ENCODE measurements around the gene SUN1.
"Not testable (repeated sequence)": the region's sequence is repeated elsewhere in the genome, so short reads cannot be mapped to it uniquely, and the experiment has no call there.

Gene SUN1

DNA sequence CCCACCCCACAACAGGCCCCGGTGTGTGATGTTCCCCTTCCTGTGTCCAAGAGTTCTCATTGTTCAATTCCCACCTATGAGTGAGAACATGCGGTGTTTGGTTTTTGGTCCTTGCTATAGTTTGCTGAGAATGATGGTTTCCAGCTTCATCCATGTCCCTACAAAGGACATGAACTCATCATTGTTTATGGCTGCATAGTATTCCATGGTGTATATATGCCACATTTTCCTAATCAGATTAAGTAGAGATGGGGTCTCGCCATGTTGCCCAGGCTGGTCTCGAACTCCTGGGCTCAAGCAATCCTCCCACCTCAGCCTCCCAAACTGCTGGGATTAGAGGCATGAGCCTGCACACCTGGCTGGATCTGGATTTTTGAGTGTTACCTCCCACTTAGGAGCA lies 28.5 kb upstream of the SUN1 start:
- DNase-seq, result not testable (repeated sequence)

DNA sequence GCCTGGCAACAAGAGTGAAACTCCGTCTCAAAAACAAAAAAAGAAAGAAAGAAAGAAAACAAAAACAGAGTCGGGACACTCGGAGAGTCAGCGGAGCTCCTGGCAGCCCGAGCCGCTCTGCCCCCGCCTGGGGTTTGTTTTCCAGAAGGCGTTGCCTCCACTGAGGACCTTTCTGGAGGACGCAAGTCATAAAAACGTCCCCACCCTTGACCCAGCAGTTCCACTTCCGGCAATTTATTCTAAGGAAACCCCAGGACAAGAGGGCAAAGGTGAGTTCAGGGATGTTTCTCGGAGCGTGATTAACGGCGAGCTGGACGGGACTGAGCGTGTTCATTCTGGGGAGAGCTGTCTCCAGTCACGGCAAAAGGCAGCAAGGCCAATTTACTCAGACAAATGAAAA lies 27.0 kb upstream of the SUN1 start:
- no peak for DNase-seq

DNA sequence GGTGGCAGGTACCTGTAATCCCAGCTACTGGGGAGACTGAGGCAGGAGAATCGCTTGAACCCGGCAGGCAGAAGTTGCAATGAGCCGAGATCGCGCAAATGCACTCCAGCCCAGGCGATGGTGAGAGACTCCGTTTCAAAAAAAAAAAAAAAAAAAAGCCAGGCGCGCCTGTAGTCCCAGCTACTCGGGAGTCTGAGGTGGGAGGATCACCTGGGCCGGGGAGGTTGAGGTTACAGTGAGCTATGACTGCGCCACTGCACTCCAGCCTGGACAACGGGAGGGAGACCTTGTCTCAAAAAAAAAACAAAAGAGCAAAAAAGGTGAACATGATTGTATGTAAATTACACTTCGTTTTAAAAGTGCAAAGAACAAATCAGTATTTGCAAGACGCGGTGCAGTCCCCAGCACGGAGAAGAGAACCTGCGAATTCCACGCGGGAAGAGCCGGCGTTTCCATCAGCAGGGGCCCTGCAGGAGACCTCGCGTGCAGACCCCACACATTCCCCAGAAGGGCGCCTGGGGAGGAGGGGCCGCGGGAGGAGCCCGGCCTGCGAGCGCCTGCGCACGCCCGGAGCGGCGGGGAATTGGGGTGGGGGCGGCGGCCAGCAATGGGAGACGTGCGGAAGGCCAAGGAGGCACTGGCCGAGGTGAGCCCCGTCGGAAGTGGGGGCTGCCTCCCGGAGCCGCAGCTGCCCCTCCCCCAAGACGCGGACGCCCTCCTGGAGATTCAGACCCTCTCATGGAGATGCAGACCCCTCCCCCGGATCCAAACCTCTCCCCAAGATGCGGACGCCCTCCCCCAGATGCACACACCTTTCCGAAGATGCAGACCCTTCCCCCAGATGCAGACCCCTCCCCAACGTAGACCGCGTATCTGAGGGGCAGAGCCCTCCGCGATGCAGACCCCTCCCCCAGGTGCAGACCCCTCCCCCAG lies 16.7 kb upstream of the SUN1 start:
- peak; percentile 30 to 45 for DNase-seq

DNA sequence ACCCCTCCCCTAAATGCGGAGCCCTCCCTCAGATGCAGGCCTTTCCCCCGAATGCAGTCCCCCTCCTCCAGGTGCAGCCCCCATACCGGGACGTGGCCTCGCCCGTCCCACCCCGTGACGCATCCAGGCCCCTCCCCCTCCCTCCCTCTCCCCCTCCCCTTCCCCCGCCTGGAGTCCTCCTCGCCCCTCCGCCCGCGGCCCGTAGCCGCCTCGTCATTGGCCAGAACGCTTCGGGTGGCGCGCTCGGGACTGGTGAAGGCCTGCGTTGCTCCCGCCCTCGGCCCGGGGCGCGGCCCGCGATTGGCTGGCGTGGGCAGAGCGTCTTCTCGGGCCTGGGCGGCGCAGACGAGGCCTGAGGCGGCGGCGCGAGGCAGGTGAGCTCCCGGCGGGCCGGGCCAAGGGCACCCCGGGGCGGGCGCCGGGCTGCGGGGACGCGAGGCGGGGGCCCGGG lies 16.0 kb upstream of the SUN1 start:
- DNase-seq, result peak; percentile 97

DNA sequence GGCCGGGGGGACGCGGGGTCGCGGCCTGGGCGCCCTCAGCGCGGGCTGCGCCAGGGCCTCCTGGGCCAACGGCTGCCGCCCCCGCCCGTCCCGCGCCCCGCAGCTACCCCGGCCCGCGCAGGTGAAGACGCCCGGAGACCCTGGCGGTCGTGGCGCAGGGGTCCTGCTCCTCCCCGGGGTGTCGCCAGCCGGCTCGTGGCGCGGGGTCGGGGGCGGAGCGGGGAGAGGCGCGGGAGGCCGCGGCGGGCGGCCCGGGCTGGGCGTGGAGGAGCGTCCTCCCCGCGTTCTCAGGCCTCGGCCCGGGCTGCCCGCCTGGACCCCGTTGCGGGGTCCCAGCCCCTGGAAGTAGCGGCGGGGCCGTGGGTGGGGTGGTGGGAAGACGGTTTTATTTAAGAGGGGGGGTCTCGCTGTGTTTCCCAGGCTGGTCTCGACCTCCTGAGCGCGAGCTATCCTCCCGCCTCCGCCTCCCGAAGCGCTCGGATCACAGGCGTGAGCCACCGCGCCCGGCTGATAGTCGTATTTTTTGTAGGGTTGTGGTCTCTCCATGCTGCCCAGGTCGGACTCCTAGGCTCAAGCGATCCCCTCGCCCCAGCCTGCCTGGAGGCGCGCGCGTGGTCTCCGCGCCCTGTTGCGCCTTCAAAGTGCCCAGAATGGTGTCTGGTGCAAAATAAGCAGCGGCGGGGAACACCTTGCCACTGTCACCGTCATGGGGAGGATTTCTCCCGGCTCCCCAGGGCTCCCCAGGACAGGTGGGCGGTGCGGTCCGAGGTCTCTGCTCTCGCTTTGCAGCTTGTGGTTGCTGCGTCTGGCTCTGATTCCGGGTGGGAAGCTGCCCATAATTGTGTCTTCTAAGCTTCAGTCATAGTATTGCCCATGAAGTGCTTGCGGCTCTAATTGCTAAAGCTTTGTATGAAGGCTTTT lies 15.3 kb upstream of the SUN1 start:
- DNase-seq, result peak; percentile 71 to 74

DNA sequence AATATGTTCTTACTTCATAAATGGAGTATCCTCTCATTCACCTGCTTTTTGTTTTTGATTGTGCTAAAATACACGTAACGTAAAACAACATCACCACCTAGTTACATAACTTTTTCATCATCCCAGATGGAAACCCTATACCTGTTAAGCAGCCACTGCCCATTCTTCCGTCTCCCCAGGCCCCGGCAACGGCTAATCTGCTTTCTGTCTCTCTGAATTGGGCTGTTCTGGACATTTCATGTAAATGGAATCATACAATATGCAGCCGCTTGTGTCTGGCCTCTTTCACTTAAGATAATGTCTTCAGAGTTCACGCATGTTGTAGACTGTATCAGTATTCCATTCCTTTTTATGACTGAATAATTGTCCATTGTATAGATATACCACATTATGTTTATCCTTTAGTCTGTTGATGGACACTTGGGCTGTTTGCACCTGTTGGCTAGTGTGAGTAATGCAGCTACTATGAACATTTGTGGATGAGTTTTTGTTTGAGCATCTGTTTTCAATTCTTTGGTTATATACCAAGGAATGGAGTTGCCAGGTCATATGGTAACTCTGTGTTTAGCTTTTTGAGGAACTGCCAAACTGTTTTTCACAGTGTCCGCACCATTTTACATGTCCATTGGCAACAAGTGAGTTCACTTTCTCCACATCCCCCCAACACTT lies 14.1 kb upstream of the SUN1 start:
- DNase-seq, result no peak

DNA sequence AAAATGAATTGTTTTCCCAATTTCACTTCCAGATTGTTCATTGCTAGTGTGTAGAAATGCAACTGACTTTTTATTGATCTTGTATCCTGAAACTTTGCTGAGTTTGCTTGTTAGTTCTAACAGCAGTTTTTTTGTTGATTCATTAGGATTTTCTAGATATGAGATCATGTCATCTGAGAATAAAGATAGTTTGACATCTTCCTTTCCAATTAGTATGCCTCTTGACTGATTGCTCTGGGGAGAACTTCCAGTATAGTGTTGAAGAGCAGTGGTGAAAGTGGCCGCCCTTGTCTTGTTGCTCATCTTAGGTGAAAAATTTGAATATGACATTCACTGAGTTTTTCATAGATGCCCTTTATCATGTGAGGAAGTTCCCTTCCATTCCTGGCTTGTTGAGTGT lies 11.9 kb upstream of the SUN1 start:
- no peak for DNase-seq

DNA sequence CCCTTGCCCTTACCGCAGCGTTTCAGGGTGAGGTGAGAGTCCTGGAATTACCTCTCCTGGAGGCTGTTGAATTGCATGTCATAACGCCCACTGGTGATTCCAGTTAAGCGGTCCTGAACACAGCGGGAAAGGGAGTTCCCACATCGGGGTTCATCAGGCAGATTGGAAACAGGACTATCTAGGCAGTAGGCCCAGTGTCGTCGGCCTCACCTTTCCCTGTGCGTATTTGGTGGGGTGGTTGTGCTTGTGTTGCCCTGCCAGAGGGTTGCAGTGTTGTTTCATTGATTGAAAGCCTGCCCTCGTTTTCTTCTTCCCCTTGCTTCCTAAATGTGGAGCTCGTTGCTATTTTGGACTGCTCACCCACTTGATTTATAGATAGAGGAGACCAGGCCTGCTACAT lies 10.6 kb upstream of the SUN1 start:
- DNase-seq, result no peak

DNA sequence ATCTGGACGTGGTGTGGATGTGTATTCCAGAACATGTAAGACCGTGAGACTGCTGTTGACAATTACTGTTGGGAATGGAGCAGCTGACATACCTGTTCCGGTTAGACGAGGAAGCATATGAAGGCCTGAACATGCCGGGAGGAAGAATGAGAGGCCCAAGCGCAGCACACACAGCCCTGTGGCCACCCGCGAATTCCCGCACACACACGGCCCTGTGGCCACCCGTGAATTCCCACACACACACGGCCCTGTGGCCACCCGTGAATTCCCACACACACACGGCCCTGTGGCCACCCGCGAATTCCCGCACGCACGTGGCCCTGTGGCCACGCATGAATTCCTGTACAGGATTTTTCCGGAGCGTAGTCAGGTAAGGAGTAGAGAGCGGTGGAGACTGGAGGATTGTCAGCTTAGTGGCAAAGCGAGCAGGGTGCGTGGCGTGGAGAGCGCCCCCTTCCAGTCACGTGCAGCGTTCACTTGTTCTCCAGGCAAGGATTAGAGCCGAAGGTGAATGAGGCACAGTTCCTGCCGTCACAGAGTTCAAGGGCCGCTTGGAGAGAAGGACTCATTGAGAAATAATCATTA lies 9.5 kb upstream of the SUN1 start:
- no peak for DNase-seq

DNA sequence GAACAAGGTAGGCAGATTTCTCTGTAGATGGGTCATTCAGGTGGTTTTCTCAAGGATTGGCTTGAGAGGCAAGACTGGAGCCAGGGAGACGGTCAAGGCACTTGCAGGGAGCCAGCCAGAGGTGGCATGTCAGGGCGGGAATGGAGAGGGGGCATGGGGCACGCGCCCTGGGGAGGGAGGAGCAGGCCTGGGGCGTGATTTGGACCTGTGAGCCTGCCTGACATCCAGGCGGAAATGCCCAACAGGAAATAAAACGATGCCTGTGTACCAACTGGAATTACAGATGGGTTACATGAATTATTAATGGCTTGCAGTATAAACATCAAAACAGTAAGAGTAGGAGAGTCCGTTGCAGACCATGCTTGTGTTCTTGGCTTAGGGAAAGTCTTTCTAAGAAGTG lies 8.6 kb upstream of the SUN1 start:
- DNase-seq, result no peak

DNA sequence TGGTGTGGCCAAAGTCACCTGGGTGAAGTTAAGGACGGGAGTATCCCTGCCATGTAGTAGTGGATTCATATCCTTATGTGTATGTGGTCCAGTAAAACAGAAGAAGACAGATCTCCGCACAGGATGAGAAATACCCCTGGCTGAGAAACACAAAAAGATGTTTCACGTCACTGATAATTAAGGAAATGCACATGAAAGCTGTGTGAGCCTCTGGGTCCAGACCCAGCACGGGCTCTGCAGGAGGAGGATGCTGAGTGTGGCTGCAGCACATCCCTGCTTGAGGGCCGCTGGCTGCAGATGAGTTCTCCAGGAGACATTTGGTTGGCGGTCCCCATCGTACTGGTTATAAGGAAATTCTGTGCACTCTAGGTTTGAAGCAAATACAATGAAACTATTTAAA lies 8.2 kb upstream of the SUN1 start:
- no peak for DNase-seq

DNA sequence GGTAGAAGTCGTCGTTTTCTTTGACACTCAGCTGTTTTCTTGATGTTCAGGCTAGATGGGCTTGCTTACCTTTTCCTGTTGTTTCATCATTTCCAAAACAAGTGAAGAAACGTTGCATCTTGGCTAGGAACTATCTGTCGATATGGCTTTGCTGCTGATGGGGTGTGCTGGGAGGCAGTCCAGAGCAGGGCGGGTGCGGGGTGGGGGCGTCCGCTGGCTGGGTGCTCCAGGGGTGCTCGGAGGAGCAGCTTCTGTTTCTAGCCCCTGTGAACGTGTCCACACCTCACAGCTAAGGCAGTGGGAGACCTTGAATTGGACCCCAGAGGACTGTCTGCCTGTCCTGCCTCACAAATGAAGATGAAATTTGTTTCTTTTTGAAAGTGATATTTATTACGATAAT lies 7.6 kb upstream of the SUN1 start:
- DNase-seq, result no peak

DNA sequence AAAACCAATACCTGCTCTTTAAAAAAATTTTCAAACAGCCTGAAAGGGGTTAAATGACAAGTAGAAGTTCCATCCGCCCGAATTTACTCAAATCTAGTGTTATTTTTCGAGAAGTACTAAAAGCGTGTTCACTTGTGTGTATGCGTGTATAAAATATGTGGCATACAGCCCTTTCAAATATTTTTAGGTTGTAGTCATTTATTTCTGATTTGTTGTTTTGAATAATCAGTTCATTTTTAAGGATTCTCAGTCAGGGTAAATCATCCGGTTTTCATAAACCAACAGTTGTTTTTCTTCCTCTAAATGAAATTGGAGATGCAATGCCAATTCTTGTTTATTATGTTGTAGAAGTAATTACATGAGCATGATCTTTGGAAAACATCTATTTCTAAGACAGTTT lies 6.9 kb upstream of the SUN1 start:
- no peak for DNase-seq

DNA sequence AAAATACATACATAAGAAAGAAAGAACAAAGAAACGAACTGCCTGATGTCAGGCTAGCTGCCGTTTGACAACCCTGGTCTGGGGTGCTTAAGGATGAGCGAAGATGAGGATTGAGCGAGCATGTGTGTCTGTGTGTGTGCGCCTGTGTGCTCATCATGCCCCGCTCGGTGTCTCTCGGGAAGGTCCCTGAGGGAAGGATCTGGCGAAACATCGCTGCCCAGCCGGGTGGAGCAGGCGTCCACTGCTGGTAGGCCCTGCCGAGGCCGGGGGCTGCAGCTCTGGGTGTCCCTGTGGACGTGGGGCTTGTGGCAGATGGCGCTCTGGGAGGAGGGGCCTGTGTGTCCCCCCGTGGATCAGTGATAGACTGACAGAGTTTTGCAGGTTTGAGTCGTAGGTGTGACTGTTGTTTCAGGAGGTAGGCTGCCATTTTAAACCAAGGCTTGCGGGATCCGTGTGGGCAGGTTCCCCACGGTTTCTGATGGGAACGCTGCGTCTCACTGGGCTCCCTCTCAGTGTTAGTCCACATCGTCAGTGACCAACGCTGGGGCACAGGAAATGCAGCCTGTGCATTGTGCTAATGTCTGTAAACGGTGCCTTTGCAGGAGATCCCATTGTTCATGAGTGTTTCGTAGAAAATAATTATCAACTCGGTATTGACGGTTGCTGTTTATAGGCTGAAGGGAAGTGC lies 5.9 kb upstream of the SUN1 start:
- DNase-seq, result no peak

DNA sequence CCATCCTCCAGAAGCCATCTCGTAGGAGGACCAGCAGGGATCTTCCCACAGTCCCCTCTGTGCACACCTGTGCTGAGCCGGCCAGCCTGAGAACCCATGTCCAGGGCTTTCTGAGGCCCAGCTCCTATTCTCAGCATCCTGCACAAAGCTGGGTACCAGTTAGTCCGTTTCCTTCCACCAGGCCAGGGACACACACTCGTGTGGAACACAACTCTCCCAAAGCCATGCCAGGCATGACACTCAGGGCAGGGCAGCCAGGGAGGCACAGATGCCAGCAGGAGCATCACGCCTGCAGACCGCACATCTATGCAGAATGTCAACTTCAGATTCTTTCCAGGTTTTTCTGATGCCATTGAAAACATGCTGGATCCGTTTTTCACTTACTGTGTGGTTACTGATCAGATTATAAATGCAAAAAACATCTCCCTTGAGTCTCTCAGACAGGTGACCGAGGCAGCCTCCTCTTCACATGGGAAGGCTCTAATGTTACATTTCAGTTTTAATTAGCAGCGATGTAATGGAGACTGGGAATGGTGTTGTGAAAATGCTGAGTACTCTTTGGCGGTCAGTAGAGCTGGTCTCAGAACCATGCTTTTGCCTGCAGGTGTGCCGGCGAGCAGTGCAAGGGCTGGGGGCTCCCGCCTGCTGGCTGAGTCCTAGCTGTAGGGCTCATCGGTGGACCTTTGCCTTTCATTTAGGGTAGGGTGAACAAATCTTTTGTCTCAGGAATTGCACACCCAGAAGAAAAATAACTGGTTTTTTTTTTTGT lies 3.3 kb upstream of the SUN1 start:
- DNase-seq, result no peak

DNA sequence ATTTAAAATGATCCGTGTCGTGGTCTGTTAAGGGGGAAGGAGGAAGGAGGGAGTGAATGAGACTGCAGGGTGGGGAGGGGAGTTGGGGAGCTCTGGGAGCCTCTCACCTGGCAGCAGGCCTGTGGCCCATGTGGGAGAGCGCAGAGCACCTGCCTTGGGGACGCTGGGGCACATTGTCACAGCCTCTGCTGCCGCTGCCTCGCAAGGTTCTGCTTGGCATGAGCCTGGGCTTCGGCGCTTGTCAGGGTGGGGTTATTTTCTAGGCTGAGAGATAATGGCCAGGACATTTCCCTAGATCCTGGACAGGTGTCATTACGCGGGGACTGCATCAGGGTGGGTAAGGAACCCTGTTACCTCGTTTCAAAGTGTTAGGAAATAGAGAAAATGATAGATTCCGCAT lies 2.2 kb upstream of the SUN1 start:
- DNase-seq, result no peak

DNA sequence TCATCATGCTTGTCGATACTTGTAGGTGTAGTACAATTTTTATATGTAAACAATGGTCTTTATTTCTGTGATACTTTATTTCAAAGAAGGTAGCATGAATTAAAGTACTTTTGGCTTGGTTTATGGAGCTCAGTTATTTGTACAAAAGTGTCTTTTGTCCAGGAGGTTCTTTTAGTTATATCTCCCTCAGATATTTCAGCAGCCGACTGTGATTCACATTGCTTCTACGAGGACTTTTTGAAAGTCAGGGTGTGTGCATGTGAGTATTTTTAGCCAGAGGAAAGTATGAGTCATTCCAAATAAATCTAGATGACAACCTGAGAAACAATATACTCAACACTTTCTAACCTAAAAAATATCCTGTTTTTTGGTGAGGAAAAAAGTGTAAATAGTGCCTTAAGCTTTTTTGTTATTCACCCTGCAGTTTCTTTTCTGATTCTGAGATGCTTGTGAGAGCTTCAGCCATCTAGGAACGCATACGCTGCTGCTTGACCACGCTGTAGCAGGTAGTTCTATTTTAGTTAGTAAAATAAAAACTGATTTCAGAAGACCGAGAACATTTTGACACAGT lies 595 bp upstream of the SUN1 start:
- DNase-seq, result no peak

DNA sequence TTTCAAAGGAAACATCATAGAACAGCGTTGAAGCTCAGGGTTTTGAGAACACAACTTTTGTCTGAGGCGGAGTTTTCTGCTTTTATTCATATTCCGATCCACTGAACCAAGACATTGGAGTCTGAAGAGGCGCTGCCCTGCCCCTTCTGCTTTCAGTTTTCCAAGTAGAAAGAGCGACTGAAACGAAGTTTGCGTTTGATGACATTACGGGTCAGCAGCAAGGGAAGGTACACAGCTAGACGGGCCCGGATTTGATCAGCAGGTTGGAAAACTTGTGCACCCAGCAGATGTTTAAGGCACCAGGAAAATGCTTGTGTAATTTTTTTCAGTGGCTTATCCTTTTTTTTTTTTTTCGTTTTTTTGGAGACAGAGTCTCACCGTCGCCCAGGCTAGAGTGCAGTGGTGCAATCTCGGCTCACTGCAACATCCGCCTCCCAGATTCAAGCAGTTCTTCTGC lies 720 bp downstream of the SUN1 start:
- DNase-seq, result no peak

DNA sequence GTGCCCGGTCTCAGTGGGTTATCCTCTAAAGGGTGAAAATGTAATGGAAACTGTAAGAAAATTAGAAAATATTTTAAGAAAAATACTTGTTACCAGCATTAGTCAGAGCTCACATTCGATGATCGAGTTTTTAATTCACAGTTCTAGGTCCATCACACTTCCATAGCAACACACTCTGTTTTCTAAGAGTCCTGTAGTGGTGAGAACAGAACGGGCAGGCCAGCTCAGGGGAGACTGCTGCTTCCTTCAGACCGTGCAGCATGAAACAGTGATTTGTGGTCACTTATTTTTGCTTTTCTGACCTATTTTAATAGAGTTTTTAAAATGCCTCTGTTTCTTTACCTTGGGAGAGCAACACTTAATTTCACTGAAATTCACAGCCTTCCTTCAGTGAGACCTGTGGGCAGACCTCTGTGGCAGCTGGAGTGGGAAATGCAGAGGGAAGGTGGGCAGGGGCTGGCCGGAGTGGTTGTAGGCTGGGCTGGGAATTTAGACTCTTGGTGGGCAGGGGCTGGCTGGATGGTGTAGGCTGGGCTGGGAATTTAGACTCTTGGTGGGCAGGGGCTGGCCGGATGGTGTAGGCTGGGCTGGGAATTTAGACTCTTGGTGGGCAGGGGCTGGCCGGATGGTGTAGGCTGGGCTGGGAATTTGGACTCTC lies 1.5 kb downstream of the SUN1 start:
- no peak for DNase-seq

DNA sequence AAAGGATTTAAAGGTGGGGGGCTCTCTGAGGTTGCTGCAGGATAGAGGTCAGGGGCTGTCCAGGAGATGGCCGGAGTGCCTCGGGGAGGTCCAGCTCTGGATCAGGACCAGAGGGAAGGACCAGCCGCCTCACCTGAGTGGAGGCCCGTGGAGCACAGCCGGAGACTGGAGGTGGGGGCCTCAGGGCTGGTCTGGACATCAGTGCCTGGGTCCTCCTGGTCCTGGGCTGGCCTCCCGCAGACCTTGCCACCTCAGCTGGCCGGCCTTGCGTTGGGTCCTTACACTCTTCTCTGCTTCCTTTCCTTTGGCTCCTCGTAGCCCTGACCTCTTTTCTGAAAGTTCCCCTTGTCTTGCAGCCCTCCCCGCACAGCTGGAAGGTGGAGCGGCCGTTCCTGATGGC lies 2.0 kb downstream of the SUN1 start:
- DNase-seq, result no peak

Data from activated T-cell treated with anti-CD3 and anti-CD28 coated beads, Interleukin-2, amount 50 U/mL, for 48 hours (primary cell).